Testis (tissue), 2 donors: Measurements from ENCODE around the gene LTB4R.

Source experiments
- POLR2A ChIP-seq: fragments of 450-650 bp; IDR thresholded peaks from one replicate; pipeline ENCODE4 v1.6.1; 2017; ENCODE audit warnings: antibody characterized with exemption, mild to moderate bottlenecking, moderate library complexity
- TF ChIP-seq, protein P1 (sequence below), 3 experiments: fragments of 450-650 bp in 2 of 3; fragments of 200-600 bp in 1 of 3; sonication (generic) in 1 of 3; IDR thresholded peaks; one replicate each; pipeline ENCODE4 v1.5.1; 2016 to 2019; ENCODE audit warnings: antibody characterized with exemption in 3 of 3, mild to moderate bottlenecking in 2 of 3, moderate library complexity in 1 of 3

DNA sequence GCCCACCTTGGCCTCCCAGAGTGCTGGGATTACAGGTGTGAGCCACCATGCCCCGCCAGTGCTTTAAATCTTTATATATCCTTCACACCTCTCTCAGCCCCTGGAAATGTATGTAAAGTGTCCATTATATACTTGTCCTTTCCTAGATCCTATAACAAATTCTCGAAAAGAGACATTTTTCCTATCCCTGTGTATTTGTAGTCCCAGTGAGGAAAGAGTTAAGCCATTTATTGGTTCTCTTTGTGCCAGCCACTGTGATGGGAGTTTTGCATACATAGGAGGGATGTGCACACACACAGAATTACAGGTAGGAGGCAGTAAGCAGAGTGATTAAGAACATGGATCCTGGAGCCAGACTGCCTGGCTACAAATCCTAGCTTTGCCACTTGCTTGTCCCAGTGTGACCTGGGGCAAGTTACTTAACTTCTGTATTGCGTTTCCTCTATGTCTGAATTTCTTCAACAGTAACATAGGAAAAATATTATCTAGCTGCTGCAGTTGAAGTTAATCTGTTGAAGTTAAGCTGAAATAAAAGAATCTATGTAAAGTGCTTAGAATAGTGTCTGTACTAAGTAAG lies 37.8 kb upstream of the LTB4R start:
- no peak for TF ChIP-seq POLR2A
- TF ChIP-seq, protein P1, sequence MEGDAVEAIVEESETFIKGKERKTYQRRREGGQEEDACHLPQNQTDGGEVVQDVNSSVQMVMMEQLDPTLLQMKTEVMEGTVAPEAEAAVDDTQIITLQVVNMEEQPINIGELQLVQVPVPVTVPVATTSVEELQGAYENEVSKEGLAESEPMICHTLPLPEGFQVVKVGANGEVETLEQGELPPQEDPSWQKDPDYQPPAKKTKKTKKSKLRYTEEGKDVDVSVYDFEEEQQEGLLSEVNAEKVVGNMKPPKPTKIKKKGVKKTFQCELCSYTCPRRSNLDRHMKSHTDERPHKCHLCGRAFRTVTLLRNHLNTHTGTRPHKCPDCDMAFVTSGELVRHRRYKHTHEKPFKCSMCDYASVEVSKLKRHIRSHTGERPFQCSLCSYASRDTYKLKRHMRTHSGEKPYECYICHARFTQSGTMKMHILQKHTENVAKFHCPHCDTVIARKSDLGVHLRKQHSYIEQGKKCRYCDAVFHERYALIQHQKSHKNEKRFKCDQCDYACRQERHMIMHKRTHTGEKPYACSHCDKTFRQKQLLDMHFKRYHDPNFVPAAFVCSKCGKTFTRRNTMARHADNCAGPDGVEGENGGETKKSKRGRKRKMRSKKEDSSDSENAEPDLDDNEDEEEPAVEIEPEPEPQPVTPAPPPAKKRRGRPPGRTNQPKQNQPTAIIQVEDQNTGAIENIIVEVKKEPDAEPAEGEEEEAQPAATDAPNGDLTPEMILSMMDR (IDR thresholded peaks at IDR 0.05): no peak
